NOMO-1 treated with dmso at 0.1 percent for 144 hours (cell line): ENCODE results near the gene ITPK1.
A peak's percentile ranks its signal among the peaks of the same experiment; 100 is the strongest.
"Not testable (repeated sequence)": the region's sequence is repeated elsewhere in the genome, so short reads cannot be mapped to it uniquely, and the experiment has no call there.

Experiments
- DNase-seq: peaks from one replicate; lab custom pipeline; 2025; ENCODE audit not compliant: unreplicated experiment; lab: John Stamatoyannopoulos, UW

The ITPK1 gene

GRCh38 chr14:93115821-93116675 lies at the start of gene ITPK1:
Gene ITPK1, minus strand, starts transcription at chr14:93115925. Its CDS starts 762 bp downstream, at chr14:93115163.
- no peak for DNase-seq

DNA sequence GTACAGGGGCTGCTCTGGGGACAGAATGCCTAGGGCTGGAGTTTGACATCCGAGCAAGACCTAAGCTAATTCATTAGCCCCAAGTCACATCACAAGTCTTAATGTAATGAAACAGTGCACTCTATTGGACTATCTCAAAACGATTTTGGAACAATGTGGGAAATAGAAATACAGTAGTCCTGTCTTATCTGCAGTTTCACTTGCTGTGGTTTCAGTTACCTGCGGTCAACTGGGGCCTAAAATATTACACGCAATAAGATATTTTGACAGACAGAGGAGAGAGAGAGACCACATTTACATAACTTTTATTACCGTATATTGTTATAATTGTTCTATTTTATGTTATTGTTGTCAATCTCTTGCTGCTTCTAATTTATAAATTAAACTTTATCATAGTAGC lies 47.8 kb upstream of the ITPK1 start:
- DNase-seq, result no peak

DNA sequence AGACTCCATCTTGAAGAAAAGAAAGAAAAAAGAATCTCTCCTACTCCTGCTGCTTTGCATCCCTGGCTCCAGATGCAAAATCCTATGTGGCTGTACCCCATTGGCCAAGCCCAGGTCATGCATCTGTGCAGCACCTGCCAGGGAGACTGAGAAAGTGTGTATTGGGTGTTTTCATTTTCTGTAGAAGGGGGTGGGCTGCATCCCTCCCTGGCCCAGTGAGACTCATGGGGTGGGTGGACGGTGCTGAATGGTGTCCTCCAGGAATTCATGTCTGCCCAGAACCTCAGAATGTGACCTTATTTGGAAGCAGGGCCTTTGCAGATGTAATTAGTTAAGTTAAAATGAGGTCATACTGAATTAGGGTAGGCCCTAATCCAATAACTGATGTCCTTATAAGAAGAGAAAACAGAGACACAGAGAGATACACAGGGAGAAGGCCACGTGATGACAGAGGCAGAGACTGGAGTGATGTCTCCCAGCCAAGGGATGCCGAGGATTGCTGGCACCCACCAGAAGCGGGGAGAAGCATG lies 45.8 kb upstream of the ITPK1 start:
- no peak for DNase-seq

- no peak for DNase-seq
Measured at GRCh38 chr14:93160353-93160801, 44.7 kb upstream of the ITPK1 start.

- DNase-seq, result not testable (repeated sequence)
Measured at GRCh38 chr14:93159625-93160352, 44.1 kb upstream of the ITPK1 start.

DNA sequence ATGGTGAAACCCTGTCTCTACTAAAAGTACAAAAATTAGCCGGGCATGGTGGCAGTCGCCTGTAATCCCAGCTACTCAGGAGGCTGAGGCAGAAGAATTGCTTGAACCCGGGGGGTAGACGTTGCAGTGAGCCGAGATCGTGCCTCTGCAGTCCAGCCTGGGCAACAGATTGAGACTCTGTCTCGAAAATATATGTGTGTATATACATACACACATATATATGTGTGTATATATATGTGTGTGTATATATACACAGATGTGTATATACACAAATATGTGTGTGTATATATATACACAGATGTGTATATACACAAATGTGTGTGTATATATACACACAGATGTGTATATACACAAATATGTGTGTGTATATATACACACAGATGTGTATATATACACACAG lies 42.6 kb upstream of the ITPK1 start:
- not testable (repeated sequence) for DNase-seq

DNA sequence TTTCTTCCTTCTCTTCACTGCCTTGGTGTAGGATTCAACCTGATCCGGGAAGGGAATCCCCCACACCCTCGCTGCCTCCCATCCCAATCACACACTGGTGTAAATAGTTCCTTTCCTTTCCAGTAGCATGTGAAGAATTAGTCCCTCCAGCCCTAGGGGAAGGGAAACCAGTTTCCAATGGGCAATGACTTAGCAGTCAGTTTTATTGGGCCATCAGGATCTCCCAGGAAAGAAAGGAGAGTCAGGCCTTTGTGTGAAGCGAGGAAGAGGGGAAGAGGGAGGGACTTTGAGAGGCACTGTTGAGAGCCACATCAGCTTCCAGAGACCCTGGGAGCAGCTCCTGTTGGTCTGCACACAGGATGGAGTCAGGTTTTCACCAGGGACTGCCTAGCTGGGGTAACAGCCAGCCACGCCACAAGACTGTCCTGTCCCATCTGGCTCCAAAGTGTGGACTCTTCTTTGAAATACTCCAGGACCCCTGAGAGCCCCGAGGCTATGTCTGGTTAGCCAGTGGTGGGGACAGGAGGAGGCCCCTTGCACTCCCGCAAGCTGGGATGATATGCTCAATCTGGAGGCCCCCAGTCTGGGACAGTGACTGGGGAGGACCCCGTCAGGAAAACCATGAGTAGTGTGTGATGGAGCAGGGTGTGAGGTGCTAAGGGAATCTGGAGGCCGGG lies 41.1 kb upstream of the ITPK1 start:
- DNase-seq, result no peak

DNA sequence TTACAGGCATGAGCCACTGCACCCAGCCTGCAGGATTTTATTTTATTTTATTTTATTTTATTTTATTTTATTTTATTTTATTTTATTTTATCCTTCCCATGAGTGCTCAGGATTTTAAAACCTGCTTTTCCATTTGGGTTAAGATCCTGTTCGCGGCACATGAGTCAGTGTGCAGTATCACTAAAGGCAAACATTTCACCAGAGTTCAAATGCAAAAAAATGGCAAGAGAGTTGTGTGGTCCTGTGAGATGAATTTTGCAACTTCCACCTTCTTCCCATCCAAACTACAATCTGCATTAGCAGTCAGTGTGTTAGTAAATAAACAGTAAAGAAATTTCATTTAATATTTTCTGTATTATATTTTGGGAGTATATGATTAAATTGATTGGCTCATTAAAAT lies 39.9 kb upstream of the ITPK1 start:
- no peak for DNase-seq

DNA sequence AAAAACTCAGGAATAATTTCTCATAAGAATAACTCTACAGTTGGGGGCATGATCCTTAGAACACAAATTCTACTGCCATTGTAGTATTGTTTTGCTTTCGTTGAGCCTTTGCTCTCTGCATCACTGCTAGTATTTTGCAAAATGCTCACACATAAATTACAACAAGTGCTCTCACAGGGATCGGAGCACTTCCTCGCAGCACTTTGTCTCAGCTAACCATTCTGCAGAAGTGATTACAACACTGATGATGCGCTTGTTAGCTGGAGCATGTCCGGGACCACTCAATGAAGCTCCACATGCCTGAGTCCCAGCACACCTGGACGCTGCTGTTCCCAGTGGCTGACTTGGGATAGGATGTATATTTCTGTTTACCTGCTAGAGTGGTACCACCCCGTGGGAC lies 37.4 kb upstream of the ITPK1 start:
- no peak for DNase-seq

- DNase-seq, result no peak
Measured at GRCh38 chr14:93150227-93151208, 34.8 kb upstream of the ITPK1 start.

GRCh38 chr14:93148979-93149378 lies 33.3 kb upstream of the ITPK1 start:
- no peak for DNase-seq

GRCh38 chr14:93146119-93146518 lies 30.4 kb upstream of the ITPK1 start:
- DNase-seq, result no peak

- DNase-seq, result no peak
Measured at GRCh38 chr14:93142854-93143652, 27.3 kb upstream of the ITPK1 start.

DNA sequence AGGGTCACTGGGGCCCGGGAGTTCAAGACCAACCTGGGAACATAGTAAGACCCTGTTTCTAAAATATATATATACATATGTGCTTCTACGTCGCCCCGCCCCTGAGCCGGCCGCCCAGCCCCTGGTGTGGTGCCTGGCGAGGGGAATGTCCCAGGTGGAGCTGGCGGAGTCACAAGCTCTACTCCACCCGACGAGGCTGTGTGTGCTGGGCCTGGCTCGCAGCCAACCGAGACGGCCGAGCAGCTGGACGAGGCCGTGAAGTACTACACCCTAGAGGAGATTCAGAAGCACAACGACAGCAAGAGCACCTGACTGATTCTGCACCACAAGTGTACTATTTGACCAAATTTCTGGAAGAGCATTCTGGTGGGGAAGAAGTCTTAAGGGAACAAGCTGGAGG lies 22.1 kb upstream of the ITPK1 start:
- no peak for DNase-seq

GRCh38 chr14:93136508-93136907 lies 20.8 kb upstream of the ITPK1 start:
- DNase-seq, result not testable (repeated sequence)

DNA sequence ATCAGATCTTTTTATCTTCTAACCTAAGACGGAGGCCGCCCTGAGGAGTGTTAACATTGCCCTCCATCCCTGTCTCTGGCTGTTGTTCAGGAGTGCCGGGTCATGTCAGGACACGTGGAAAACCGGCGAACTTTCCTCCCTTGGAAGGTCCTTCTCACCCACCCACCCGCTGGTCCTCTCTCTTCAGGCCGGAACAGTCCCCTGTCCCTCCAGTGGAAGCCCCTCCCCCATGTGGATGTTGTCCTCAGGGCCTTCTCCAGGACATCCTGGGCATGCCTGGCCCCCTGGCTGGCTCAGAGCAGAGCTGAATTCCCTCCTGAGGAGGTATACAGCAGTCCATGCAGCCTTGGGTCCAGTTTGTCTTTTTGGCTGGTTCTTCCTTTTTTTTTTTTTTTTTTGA lies 20.3 kb upstream of the ITPK1 start:
- no peak for DNase-seq

DNA sequence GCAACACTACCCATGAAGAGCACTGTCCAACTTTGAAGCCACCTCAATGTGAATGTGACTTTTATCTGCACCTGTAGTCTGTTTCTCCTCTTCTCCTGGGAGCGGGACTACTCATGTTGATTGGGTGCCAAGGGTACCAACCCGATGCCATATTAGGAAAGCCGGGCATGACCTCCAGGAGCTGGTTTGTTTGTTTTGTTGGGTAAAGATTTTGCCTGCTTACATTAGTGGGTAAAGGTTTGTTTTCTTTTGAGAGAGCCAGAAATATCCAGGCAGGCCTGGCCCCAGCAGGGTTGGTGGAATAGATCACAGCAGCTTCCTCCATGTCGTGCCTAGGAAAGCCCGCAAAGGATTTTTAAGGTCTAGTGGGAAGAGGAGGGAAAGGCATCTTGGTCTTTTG lies 19.7 kb upstream of the ITPK1 start:
- no peak for DNase-seq

GRCh38 chr14:93133464-93133863 lies 17.7 kb upstream of the ITPK1 start:
- DNase-seq, result peak; percentile 82

- DNase-seq, result peak; percentile 36
Measured at GRCh38 chr14:93132472-93133065, 16.8 kb upstream of the ITPK1 start.
